Parathyroid adenoma (tissue), 2 donors: Measurements from ENCODE around the gene DEDD.

ENCODE experiments used
- H2AFZ ChIP-seq: fragments of 300-600 bp; sonication (generic); one replicate; pipeline ENCODE4 v1.7.0; 2017; ENCODE audit warnings: antibody characterized with exemption, mild to moderate bottlenecking
- H3K27ac ChIP-seq: fragments of 300-600 bp; sonication (generic); one replicate; pipeline ENCODE4 v1.7.0; 2017
- H3K27me3 ChIP-seq: fragments of 300-600 bp; sonication (generic); one replicate; pipeline ENCODE4 v1.7.0; 2017; ENCODE audit warnings: low read length; ENCODE audit not compliant: control insufficient read depth, insufficient read depth
- H3K36me3 ChIP-seq: fragments of 300-600 bp; sonication (generic); one replicate; pipeline ENCODE4 v1.7.0; 2017; ENCODE audit warnings: low read length; ENCODE audit not compliant: control insufficient read depth, insufficient read depth
- H3K4me1 ChIP-seq: fragments of 300-600 bp; sonication (generic); one replicate; pipeline ENCODE4 v1.7.0; 2017; ENCODE audit warnings: control low read depth
- H3K4me2 ChIP-seq: fragments of 300-600 bp; sonication (generic); one replicate; pipeline ENCODE4 v1.7.0; 2017; ENCODE audit warnings: low read length
- H3K4me3 ChIP-seq: fragments of 300-600 bp; sonication (generic); one replicate; pipeline ENCODE4 v1.7.0; 2017; ENCODE audit warnings: low read depth, low read length
- H3K79me2 ChIP-seq: fragments of 300-600 bp; sonication (generic); one replicate; pipeline ENCODE4 v1.7.0; 2017; ENCODE audit warnings: control low read depth
- H3K9ac ChIP-seq: fragments of 300-600 bp; sonication (generic); one replicate; pipeline ENCODE4 v1.7.0; 2017; ENCODE audit warnings: mild to moderate bottlenecking
- H3K9me3 ChIP-seq: fragments of 300-600 bp; sonication (generic); one replicate; pipeline ENCODE4 v1.7.0; 2017; ENCODE audit warnings: low read length; ENCODE audit not compliant: control insufficient read depth
- CTCF ChIP-seq: fragments of 300-600 bp; sonication (generic); IDR thresholded peaks from one replicate; pipeline ENCODE4 v1.7.0; 2017; ENCODE audit warnings: antibody characterized with exemption, mild to moderate bottlenecking
- donor health status: primary hyperparathyroidism.

Gene DEDD

GRCh38 chr1:161077426-161077825, 55.0 kb downstream of the DEDD start:
- H3K9me3 ChIP-seq = no peaks in the 10 kb centered on the region
- H3K4me1 ChIP-seq = no peaks in the 10 kb centered on the region
- H3K4me3 ChIP-seq = no peak overlapping the region
- H3K9ac ChIP-seq = no peak overlapping the region
- no peak overlapping the region for H2AFZ ChIP-seq
- H3K27me3 ChIP-seq = no peaks in the 10 kb centered on the region
- TF ChIP-seq CTCF = no peak
- no peak overlapping the region for H3K27ac ChIP-seq
- no peak overlapping the region for H3K4me2 ChIP-seq
- H3K36me3 ChIP-seq = no peaks in the 10 kb centered on the region
- H3K79me2 ChIP-seq = no peaks in the 10 kb centered on the region

GRCh38 chr1:161076410-161076809, 56.1 kb downstream of the DEDD start:
- no peaks in the 10 kb centered on the region for H3K9me3 ChIP-seq
- no peak overlapping the region for H3K27ac ChIP-seq
- H3K79me2 ChIP-seq = no peaks in the 10 kb centered on the region
- H3K4me3 ChIP-seq = no peak overlapping the region
- no peak overlapping the region for H3K4me2 ChIP-seq
- H3K27me3 ChIP-seq = no peaks in the 10 kb centered on the region
- no peak for TF ChIP-seq CTCF
- no peaks in the 10 kb centered on the region for H3K36me3 ChIP-seq
- H3K9ac ChIP-seq = no peak overlapping the region
- H2AFZ ChIP-seq = no peak overlapping the region
- H3K4me1 ChIP-seq = no peaks in the 10 kb centered on the region

GRCh38 chr1:161074676-161075368, 57.6 kb downstream of the DEDD start:
- Histone ChIP-seq H3K4me2 (no peak overlapping the region), H3K79me2 (no peaks in the 10 kb centered on the region), H2AFZ (no peak overlapping the region), H3K27ac (no peak overlapping the region), H3K9ac (no peak overlapping the region), H3K27me3 (no peaks in the 10 kb centered on the region), H3K36me3 (no peaks in the 10 kb centered on the region), H3K9me3 (no peaks in the 10 kb centered on the region), H3K4me3 (no peak overlapping the region), H3K4me1 (no peaks in the 10 kb centered on the region)
- no peak for TF ChIP-seq CTCF

- Histone ChIP-seq H3K27me3 (no peaks in the 10 kb centered on the region), H3K4me3 (no peak overlapping the region), H3K79me2 (no peaks in the 10 kb centered on the region), H3K4me2 (no peak overlapping the region), H2AFZ (no peak overlapping the region), H3K9me3 (no peaks in the 10 kb centered on the region), H3K9ac (no peak overlapping the region), H3K27ac (no peak overlapping the region), H3K4me1 (no peaks in the 10 kb centered on the region), H3K36me3 (no peaks in the 10 kb centered on the region)
- TF ChIP-seq CTCF = no peak
These were observed 58.9 kb downstream of the DEDD start for GRCh38 chr1:161073474-161074121.
